OCI-M2 (cell line): ENCODE measurements around the gene NAAA.
"Not testable (repeated sequence)": the region's sequence is repeated elsewhere in the genome, so short reads cannot be mapped to it uniquely, and the experiment has no call there.

Experiments
- DNase-seq: peaks from one replicate; lab custom pipeline; 2025; ENCODE audit not compliant: unreplicated experiment; lab: John Stamatoyannopoulos, UW

NAAA gene

DNA sequence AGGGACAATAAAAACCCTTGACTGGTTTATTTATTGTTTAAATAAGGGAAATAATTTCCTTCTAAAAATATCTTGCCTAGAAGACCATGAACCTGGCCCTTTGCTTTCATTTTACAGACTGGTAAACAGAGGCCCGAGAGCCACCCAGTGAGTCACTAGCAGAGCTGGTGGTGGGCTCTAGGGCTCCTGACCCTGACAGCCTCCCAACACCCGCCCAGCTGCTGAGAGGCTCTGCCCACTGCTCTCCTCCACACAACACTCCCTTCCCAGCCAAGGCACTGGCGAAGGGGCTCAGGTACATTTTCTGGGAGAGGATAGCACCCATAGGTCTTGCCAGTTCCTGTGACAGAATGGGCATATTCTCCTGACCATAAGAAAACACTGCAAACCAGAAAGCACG is 20.5 kb downstream of the NAAA start:
- DNase-seq = no peak

DNA sequence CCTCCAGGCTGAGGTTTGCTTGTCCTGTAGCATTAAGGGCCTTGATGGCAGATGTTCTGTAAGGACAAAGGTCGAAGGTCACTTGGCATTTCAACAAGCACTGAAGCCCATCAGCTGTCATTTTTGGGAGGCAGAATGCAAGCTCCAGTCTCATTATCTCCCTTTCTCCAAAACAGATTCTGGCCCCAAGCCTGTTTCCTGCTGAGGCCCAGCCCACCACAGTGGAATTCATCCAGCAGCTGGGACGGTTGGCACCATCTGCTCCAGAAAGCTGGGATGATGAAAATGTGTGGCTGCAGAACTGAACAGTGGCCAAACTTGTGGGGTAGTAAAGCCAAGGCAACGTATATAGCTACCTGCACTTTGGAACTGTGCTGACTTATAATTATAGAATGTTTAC is 20.9 kb downstream of the NAAA start:
- no peak for DNase-seq

DNA sequence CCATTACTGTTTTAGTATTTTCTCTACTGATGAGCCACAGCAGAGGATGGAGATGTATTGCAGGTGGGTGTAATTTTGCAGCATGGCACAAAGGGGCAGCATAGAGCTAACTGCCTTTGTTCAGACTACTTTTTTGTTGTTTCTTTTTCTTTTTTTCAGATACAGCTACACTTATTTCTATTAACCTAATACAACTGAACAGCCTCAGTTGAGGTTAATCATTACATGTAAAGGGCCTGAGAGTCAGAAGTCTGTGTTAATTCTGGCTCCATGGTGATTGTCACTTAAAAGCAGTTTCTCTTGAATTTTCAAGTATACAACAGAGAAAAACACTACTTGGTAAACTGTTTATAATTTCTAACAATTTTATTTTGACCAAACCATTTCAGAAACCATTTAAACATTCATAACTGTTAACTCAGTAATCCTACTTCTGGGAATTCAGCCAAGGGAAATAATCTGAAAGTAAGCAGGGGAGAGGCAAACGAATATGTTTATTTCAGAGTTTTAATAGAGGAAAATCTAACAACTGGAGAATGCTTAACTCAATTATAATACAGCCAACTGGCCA is 24.6 kb downstream of the NAAA start:
- DNase-seq = no peak

DNA sequence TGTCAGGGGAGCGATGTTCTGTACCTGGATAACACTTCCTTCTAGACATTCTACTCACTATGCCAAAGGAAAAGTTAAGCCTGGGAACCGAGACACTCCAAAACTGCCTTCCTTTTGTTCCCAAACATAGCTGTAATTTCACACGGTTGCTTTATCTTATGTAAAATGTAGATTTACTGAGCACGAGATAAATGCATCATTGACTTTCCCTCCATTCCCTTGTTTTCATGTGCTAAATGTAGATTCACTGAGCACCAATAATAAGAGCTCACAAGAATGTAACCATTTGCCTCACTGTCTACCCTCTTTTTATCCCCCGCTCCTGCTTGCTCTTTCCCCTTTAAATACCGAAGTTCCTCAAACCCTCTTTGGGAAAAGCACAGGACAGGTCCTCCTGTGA is 27.8 kb downstream of the NAAA start:
- no peak for DNase-seq

GRCh38 chr4:75910831-75911230 is 30.0 kb downstream of the NAAA start:
- not testable (repeated sequence) for DNase-seq

DNA sequence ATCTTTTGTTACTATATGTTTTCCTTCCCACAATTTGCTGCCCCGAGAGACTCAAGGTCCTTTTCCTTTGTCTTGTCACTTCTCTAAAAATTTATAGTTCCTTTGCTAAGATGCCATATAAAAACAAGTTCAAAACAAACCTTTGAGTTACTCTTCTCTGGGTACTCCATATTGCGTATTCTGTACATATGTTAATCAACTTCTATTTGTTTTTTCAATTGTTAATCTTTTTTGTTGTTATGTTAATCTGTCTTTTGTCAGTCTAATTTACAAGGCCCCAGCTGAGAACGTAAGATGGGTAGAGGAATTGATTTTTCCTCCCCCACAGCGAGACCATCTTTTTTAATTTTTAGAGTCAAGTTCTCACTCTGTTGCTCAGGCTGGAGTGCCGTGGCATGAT is 31.4 kb downstream of the NAAA start:
- DNase-seq = no peak

DNA sequence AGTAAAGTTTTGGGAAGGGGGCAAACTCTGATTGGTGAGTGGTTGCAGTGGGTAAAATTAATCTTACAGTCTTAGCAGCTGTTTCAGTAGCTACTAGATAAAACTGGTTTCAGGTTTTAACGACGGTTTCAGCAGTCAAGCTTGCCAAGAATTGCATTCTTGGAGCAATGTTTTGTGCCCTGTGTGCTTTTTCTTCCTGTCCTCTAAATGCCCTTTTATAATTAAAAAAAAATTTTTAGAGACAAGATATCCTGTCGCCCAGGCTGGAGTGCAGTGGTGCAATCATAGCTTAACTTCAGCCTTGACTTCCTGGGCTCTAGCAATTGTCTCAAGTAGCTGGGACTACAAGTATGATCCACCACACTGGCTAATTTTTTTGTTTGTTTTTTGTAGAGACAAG is 32.3 kb downstream of the NAAA start:
- DNase-seq = no peak

DNA sequence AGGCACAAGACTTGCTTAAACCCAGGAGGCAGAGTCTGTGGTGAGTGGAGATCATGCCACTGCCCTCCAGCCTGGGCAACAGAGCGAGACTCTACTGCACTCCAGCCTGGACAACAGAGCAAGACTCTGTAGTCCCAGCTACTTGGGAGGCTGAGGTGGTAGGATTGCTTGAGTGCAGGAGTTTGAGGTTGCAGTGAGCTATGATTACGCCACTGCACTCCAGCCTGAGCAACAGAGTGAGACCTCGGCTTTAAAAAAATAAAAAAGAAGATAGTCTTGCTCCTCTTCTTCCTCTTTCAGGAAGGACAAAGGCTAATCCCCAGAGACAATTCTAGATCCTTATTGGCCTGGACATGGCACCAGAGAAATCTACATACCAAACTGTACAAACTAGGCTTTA is 32.8 kb downstream of the NAAA start:
- no peak for DNase-seq

GRCh38 chr4:75904076-75904475 is 36.7 kb downstream of the NAAA start:
- no peak for DNase-seq

DNA sequence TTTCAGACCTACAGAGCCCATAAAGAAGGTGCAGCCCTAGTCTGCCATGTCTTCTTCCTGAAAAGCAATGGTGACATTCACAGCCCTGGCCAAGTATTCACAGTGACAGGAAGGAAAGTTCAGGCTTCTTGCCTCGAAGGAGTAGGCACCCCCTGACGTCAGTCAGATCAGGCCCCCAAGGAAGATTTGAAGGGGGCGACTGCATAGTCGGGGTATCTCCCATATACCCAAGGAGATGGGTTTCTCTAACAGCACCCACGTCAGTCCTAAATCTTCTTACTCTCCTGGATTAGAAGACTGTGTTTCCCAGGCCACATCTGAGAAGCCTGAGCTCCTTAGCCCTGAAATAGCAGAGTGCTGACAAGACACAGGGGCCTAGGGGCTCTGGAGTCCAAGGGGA is 38.5 kb downstream of the NAAA start, which contains the start of gene PPEF2:
TSS of gene PPEF2 (minus strand) at position 101 of the 400 bp plus-strand sequence. CDS start 6,127 bp downstream, outside the sequence.
- DNase-seq = no peak

DNA sequence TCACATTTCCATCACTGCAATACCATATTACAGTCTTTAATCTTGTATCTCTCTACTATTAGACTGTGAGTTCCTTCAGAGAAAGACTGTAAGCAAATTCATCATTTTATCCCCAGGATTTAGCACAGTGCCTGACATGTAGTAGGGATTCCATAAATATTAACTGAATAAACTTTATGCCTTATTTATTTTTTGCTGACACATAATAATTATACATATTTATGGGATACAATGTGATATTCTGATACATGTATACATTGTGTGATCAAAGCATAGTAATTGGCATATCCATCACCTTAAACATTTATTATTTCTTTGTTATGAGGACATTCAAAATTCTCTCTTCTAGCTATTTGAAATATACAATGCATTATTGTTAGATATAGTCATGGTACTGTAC is 42.3 kb downstream of the NAAA start:
- DNase-seq = no peak

DNA sequence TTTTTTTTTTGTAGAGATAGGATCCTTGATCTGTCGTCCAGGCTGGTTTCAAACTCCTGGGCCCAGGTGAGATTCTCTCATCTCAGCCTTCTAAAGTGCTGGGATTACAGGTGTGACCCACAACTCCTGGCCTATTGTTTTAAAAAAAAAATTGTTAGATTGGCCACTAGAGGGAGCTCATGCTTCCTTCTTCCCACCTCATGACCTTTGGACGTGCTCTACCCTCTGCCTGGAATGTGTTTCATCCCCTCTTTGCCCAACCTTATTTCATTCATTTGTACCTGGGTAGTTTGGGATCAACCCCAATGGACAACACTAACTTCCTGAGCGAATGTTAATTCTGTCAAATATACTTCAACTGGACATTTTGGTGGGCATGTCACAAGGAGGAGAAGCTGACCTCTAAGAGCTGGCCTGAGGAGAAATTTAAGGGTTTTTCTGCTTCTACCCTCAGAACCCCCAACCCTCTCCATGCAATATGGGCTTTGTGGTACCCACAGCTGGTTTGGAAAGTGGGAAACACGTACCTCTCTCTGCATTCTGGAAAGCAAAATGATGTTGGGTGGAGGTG is 45.0 kb downstream of the NAAA start:
- DNase-seq = no peak

- no peak for DNase-seq
These were observed 48.3 kb downstream of the NAAA start for GRCh38 chr4:75892508-75892907.

GRCh38 chr4:75891611-75892010 is 49.2 kb downstream of the NAAA start:
- DNase-seq = no peak

- DNase-seq = no peak
These were observed 51.1 kb downstream of the NAAA start for GRCh38 chr4:75889537-75890199.

DNA sequence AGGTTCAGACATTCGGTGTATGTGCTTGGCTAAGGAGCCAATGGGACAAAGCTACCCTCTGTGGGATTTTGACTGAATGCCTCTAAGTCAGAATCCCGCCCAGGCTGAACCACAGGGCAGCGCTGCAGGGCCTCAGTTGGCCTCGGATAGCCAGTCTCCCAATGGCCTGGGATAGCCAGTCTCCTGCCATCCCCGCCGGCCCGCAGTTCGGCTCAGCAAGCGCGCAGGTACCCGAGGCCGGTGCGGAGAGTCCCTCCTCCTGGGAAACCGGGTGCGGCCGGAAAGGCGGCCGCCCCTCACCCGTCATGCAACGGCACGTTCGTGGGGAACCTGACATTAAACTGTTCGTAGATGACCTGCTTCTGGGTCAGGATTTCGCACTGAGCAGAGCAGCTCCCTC is 54.7 kb downstream of the NAAA start:
- DNase-seq = no peak

DNA sequence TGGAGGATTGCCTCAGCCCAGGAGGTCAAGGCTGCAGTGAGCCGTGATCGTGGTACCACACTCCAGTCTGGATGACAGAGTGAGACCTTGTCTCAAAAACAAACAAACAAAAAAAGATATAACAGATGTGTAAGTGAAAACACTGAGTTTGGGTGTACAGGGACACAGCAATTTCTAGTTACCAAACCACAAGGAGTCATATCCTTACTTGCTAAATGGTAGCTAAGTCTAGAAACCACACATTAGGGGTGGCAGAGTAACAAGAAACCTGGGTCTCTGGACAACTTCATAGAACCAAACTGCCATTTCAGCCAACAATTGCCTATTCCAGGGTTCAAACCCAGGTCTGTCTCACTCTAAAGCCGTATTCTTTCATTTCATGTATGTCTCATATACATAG is 59.3 kb downstream of the NAAA start:
- no peak for DNase-seq

- no peak for DNase-seq
These were observed 60.5 kb downstream of the NAAA start for GRCh38 chr4:75880278-75880677.

- DNase-seq = no peak
These were observed 62.5 kb downstream of the NAAA start for GRCh38 chr4:75878246-75878756.

GRCh38 chr4:75876218-75876617 is 64.6 kb downstream of the NAAA start:
- no peak for DNase-seq

DNA sequence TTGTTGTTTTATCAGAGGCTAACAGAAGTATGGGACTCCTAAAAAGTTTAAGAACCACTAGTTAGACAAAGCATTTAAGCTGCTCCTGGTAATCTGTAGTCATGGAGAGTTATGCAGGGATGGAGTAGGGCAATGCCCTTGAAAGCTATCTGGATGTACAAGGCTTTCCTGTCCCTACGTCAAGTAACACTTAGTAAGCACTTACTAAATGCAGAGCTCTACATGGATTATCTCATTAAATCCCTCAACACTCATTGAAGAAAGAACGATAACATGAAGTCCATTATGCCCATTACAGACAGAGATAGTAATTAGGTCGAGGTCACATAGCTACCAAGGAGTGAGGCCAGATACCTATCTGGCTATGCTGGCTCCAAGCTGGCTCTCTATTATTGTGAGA is 71.7 kb downstream of the NAAA start:
- DNase-seq = no peak

DNA sequence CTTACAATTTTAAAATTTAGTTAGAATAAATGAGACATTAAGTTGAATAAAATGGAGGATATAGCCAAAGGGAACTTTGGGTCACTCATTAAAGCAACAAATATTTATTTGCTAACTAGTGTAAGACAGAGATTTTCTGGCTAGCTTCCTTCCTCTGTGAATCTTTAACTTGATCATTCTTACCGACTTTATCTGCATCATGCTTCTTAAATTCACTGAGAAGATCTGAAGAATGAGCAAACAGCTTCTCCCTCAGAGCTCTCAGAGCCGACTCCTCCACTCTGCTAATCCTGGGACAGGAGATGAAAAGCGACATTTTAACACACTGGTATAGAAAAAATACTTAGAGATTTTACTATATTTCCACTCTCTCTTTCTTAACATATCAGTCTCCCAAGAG is 73.7 kb downstream of the NAAA start:
- DNase-seq = no peak
